D341Med (cell line): ENCODE measurements around the gene TP73.
A peak's percentile ranks its signal among the peaks of the same experiment; 100 is the strongest.

ENCODE experiments used
- DNase-seq: peaks from one replicate; pipeline ENCODE4 v3.0.0; 2012; ENCODE audit warnings: low spot score

TP73 gene

GRCh38 chr1:3783651-3784474, 131.5 kb downstream of the TP73 start:
- peak; percentile 25 for DNase-seq

GRCh38 chr1:3785045-3785444, 132.7 kb downstream of the TP73 start:
- DNase-seq, result peak; percentile 12

- DNase-seq, result peak; percentile 63
Observed at GRCh38 chr1:3785456-3786157, 133.3 kb downstream of the TP73 start.
